C4-2B (cell line): ENCODE measurements around the gene FARP2.
"Not testable (repeated sequence)": the region's sequence is repeated elsewhere in the genome, so short reads cannot be mapped to it uniquely, and the experiment has no call there.

Experiments
- H3K27ac ChIP-seq: fragments of 450-650 bp; 2 replicates; pipeline ENCODE4 v1.5.1; 2017
- ZFX ChIP-seq: fragments of 450-650 bp; IDR thresholded peaks from 2 replicates; pipeline ENCODE4 v1.6.1; 2017
- TF ChIP-seq, protein P1 (sequence below): fragments of 450-650 bp; conservative IDR thresholded peaks from 2 replicates; pipeline ENCODE4 v1.5.1; 2017; ENCODE audit warnings: mild to moderate bottlenecking

The FARP2 gene

DNA sequence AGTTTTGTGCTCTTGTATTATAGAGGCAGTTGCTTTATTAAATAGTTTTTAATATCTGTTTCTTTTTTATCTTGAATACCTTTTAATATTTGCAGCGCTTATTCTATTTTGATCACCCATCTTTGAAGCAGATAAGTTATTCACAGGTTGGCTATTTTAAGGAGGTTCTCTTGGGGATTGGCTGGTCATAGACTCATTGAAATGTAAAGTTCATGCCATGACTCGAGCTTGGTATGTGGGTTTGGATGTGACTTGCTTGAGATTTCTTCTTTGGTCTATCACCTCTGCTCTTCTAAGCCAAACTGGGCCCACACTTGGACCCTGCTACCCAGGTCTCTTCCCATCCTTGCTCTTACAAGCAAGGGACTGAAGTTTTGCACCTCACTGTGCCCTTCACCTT, 33.6 kb downstream of the FARP2 start:
- no peak for TF ChIP-seq ZFX
- TF ChIP-seq, protein P1, sequence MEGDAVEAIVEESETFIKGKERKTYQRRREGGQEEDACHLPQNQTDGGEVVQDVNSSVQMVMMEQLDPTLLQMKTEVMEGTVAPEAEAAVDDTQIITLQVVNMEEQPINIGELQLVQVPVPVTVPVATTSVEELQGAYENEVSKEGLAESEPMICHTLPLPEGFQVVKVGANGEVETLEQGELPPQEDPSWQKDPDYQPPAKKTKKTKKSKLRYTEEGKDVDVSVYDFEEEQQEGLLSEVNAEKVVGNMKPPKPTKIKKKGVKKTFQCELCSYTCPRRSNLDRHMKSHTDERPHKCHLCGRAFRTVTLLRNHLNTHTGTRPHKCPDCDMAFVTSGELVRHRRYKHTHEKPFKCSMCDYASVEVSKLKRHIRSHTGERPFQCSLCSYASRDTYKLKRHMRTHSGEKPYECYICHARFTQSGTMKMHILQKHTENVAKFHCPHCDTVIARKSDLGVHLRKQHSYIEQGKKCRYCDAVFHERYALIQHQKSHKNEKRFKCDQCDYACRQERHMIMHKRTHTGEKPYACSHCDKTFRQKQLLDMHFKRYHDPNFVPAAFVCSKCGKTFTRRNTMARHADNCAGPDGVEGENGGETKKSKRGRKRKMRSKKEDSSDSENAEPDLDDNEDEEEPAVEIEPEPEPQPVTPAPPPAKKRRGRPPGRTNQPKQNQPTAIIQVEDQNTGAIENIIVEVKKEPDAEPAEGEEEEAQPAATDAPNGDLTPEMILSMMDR = no peak
- no peak overlapping the region for H3K27ac ChIP-seq

DNA sequence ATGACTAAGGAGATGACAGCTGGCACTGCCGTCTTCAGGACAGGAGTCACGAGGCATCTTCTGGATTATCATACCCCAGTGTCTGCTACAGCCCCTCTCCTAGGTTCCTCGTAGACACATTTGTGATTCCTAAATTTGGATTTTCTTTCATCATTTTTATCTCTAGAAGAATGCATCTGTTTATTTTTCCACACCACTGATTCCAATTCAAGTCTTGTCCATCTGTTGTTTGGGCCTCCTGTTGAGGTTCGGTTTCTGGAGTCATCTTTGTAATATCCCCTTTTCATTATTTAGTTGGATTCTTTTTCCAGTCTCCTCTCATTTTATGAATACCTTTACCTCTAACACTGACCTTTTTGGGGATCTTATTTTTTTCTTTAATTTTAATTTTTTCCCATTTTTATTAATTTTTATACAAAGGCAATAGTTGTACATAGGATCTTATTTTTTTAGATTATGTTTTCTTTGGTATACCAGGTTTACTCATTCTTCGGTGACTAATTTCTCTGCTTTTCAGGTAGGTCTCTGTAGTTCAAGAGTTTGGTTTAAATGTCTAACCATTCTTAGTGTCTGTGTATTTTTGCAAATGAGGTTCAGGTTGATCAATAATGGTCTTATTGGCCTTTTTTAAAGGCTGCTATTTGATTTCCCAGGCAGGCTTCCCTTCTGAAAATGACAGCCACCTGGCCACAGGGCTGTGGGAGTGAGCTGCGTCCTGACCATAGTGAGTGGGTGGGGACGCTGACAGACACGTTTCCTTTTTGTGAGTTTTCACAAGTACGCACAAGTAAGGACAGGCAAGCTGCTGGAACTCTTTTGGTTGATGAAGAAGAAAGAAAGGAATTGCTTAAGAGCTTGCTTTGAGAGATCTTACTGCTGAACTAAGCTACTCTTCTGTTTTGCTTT, 34.5 kb downstream of the FARP2 start:
- no peak for TF ChIP-seq ZFX
- TF ChIP-seq, protein P1 = no peak
- no peak overlapping the region for H3K27ac ChIP-seq

DNA sequence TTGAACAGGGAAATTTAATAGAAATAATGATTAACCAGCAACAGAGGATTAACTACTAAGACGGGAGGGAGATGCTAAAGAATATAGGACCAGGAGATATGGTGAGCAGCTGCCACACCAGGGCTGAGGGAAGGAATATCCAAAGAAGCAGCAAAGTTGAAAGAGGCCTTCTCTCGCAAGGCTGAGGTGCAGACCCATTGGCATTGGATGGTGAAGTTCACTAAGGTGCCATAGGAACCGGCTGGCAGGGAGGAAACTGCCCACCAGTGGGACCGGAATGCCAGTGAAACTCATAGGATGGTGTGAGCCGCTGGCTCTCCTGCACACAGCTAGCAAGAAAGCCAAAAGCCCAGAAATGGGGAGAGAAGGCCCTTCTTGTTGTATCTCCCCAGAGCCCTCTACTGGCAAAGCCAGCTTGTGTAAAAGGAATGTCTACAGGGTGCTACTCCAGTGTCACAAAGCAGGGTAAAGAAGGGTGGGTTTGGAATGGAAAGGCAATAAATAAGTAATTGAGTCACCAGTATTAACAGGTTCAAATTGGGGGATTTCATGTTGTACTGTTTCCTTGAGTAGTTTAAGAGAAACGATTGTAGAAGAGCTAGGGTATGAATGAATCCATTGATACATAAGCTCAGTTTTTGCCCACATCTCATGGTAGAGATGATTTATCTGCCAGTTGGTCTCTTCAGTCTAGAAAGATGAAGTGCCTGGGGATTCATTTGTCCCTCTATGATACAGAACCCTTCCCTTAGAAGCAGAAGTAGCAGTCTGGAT, 36.0 kb downstream of the FARP2 start:
- no peak for TF ChIP-seq ZFX
- TF ChIP-seq, protein P1 = peak; percentile 20
- no peak overlapping the region for H3K27ac ChIP-seq

DNA sequence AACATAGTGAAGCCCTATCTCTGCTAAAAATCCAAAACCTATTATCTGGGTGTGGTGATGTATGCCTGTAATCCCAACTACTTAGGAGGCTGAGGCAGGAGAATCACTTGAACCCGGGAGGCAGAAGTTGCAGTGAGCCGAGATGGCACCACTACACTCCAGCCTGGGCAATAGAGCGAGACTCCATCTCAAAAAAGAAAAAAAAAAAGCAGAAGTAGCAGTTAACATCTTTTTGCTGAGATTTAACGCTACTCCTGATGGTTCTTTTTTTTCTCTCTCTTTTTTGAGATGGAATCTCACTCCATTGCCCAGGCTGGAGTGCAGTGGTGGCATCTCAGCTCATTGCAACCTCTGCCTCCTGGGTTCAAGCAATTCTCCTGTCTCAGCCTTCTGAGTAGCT, 36.7 kb downstream of the FARP2 start:
- H3K27ac ChIP-seq = not testable (repeated sequence)

DNA sequence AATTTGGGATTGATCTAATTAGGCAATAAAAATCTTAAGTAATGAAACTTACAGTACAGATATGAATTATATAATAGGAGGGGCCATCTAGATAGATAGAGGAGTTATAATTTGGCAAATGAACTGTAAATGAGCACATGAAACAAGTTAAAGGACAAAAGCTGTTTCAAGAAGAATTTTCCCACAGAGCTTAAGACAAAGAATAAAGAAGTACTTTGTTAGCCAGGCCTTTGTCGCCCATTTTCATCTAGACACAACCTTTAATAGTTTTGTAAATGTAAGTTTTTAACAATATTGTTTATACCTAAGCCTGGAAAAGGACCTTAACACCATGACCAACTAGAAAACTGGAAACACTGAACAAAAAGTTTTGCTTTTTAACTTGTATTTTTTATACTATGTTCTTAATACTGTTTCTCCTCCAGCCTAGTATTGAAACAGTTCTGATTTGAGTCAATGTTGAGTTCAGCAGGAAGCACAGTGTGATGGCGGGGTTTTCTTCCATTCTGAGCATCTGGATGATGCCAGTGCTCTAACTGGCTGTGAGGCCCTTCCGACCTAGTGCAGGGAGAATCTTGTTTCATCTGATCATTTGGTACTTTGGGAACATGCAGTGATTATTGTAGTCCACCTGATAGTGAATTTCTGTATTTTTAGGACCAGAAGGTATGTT, 37.6 kb downstream of the FARP2 start:
- TF ChIP-seq, protein P1 = no peak
- no peak for TF ChIP-seq ZFX
- no peak overlapping the region for H3K27ac ChIP-seq

DNA sequence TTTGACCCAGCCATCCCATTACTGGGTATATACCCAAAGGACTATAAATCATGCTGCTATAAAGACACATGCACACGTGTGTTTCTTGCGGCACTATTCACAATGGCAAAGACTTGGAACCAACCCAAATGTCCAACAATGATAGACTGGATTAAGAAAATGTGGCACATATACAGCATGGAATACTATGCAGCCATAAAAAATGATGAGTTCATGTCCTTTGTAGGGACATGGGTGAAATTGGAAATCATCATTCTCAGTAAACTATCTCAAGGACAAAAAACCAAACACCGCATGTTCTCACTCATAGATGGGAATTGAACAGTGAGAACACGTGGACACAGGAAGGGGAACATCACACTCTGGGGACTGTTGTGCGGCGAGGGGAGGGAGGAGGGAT, 40.7 kb downstream of the FARP2 start:
- not testable (repeated sequence) for H3K27ac ChIP-seq

DNA sequence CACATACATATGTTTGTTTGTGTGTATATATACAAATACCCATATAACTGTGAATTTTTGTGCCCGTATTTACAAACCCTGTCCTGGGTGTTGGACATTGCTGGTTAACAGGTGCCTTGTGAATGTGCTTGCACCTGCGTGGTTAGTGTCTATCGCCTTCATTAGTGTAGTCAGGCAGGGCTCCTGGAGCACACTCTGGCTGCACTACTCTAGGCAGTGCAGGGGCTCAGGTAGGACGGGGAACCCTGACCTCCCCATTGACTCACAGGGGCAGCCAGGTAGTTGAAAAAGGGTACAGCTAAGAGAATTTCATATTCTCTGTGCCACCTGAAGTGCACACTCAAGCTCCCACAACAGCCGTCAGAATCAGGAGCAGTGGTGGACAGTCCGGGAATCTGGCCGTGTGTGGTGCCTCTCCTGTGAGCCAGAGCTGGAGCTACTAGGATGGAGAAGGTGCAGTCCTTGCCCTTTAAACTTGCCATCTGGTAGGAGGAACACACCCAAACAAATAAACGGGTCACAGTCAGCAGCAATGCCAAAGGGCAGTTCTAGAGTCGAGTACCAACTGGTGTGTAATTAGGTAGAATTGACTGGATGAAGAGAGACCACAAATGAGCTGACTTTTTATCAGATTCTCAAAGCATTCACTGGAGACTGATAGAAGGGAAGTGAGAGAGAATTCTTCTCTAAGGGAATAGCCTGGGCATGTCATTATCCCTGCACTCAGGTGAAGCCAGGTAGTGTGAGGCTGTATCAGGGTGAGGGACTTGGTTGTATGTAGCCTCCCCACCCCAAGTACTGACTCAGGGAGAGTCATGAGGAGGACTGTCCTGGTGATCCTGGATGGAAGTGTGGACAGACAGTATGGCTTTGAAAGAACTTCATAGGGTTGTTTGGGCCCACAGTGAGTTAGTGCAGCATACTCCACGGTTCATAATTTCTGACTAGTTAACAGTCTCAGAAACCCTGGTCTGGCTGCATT, 44.1 kb downstream of the FARP2 start:
- no peak overlapping the region for H3K27ac ChIP-seq
- no peak for TF ChIP-seq ZFX
- TF ChIP-seq, protein P1 = no peak
